Mammary epithelial cell (primary cell): ENCODE data around the gene RMND5B.

ENCODE experiments used
- EZH2 ChIP-seq: IDR thresholded peaks from 2 replicates; pipeline ENCODE4 v1.6.1; 2012; ENCODE audit warnings: low read length, inconsistent platforms, borderline replicate concordance
- TF ChIP-seq, protein P1 (sequence below), 2 donors: IDR thresholded peaks in 1 of 2; conservative IDR thresholded peaks in 1 of 2; 2 replicates each; pipeline ENCODE4 v1.5.1; 2011 to 2012; ENCODE audit warnings: inconsistent platforms in 2 of 2, low read length in 2 of 2, mild to moderate bottlenecking in 2 of 2, control low read depth in 1 of 2, low read depth in 1 of 2; ENCODE audit not compliant: insufficient read depth in 1 of 2; ENCODE audit errors: extremely low read depth in 1 of 2

GRCh38 chr5:178129296-178129695 is 1.5 kb upstream of the RMND5B start:
- TF ChIP-seq, protein P1, sequence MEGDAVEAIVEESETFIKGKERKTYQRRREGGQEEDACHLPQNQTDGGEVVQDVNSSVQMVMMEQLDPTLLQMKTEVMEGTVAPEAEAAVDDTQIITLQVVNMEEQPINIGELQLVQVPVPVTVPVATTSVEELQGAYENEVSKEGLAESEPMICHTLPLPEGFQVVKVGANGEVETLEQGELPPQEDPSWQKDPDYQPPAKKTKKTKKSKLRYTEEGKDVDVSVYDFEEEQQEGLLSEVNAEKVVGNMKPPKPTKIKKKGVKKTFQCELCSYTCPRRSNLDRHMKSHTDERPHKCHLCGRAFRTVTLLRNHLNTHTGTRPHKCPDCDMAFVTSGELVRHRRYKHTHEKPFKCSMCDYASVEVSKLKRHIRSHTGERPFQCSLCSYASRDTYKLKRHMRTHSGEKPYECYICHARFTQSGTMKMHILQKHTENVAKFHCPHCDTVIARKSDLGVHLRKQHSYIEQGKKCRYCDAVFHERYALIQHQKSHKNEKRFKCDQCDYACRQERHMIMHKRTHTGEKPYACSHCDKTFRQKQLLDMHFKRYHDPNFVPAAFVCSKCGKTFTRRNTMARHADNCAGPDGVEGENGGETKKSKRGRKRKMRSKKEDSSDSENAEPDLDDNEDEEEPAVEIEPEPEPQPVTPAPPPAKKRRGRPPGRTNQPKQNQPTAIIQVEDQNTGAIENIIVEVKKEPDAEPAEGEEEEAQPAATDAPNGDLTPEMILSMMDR (conservative IDR thresholded peaks at IDR 0.05 in 1 of 2, IDR thresholded peaks at IDR 0.05 in 1 of 2; ENCODE audit: extremely low read depth in 1 of 2, insufficient read depth in 1 of 2, low read depth in 1 of 2, low read length in 2 of 2): no peak
- TF ChIP-seq EZH2: no peak
